Stomach (tissue), 4 donors: ENCODE measurements around the gene OLIG1.

Source experiments
- EP300 ChIP-seq: sonication (generic); formaldehyde crosslinking; IDR thresholded peaks from one replicate; pipeline ENCODE4 v1.6.1; 2017; ENCODE audit warnings: antibody characterized with exemption
- POLR2A ChIP-seq, 4 donors: fragments of 450-650 bp; IDR thresholded peaks; one replicate each; pipeline ENCODE4 v1.6.1; 2016; ENCODE audit warnings: antibody characterized with exemption in 4 of 4, control low read depth in 2 of 4, mild to moderate bottlenecking in 1 of 4, moderate library complexity in 1 of 4
- TF ChIP-seq, protein P1 (sequence below), 7 experiments: fragments of 450-650 bp in 4 of 7; fragments of 200-600 bp in 3 of 7; sonication (generic) in 3 of 7; IDR thresholded peaks; one replicate each; pipeline ENCODE4 v1.5.1; 2016 to 2019; ENCODE audit warnings: antibody characterized with exemption in 7 of 7, control low read depth in 2 of 7, mild to moderate bottlenecking in 1 of 7

DNA sequence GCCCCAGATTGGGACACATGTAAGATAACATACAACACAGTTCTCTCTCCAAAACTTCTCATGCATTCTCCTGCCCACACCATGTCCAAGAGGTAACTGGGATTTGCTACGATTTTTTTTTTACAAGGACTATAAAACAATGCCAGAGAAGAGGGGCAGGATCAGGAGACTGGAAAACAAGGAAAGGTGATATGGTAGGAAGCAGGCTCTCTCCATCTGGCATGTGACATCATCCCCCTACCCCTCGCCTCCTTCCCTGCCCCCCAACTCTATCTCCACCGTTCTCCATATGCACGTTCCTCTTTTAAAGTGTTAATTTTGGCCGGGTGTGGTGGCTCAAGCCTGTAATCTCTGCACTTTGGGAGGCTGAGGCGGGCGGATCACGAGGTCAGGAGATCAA is 23.5 kb upstream of the OLIG1 start:
- TF ChIP-seq EP300 (no peak), POLR2A (IDR thresholded peaks at IDR 0.05) (no peak)
- TF ChIP-seq, protein P1, sequence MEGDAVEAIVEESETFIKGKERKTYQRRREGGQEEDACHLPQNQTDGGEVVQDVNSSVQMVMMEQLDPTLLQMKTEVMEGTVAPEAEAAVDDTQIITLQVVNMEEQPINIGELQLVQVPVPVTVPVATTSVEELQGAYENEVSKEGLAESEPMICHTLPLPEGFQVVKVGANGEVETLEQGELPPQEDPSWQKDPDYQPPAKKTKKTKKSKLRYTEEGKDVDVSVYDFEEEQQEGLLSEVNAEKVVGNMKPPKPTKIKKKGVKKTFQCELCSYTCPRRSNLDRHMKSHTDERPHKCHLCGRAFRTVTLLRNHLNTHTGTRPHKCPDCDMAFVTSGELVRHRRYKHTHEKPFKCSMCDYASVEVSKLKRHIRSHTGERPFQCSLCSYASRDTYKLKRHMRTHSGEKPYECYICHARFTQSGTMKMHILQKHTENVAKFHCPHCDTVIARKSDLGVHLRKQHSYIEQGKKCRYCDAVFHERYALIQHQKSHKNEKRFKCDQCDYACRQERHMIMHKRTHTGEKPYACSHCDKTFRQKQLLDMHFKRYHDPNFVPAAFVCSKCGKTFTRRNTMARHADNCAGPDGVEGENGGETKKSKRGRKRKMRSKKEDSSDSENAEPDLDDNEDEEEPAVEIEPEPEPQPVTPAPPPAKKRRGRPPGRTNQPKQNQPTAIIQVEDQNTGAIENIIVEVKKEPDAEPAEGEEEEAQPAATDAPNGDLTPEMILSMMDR (IDR thresholded peaks at IDR 0.05) = no peak
